Measurements from ENCODE around the gene BAD. TPM values are rescaled to one million over a fixed set of nuclear protein-coding genes. Genes with fewer than 3 reads are reported as not detected.

Gene BAD
- total and polyA plus RNA-seq, 9 donors, result 3.4 to 125 (median 63.6) TPM

DNA sequence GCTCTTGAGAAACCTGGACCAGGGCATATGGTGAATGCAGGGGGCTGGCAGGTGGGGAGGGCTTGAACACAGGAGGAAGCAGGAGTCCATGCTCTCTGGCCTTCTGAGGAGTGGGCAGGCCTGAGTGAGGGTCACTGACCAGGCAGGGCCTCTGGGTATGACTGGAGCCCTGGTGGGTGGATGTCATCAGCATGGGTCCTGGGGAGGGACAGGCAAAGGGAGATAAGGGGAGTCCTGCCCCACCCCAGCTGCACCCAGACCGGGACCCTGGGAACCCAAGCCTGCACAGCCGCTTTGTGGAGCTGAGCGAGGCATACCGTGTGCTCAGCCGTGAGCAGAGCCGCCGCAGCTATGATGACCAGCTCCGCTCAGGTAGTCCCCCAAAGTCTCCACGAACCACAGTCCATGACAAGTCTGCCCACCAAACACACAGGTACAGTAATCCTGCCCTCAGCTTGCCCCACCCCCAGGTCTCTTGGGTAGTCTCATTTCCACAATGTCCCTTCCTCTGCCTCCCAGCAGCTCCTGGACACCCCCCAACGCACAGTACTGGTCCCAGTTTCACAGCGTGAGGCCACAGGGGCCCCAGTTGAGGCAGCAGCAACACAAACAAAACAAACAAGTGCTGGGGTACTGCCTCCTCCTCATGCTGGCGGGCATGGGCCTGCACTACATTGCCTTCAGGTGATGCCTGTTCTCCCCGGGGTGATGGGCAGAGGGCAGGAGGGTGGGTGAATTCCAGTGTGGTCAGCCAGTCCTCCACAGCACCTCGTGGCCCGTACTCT, 52.1 kb downstream of the BAD start:
- H3K4me1 ChIP-seq (ENCODE audit: insufficient read depth), result peaks cover 16% of the 10 kb centered on the region
- no peaks in the 10 kb centered on the region for H3K27me3 ChIP-seq
- DNase-seq, result peak in 2 of 5 donors; percentile 32 to 37
- H3K27ac ChIP-seq, result no peak overlapping the region
- H3K36me3 ChIP-seq, result no peaks in the 10 kb centered on the region
- intact Hi-C loops (cut with DNase I), result no loop called here
- no peak overlapping the region for H3K4me3 ChIP-seq
- WGBS, 3 donors, result 81 to 88% (median 86%) methylated on average over 13 to 15 of the region's 15 CpGs
- no peak for TF ChIP-seq POLR2A (IDR thresholded peaks at IDR 0.05)
- TF ChIP-seq, protein P1, sequence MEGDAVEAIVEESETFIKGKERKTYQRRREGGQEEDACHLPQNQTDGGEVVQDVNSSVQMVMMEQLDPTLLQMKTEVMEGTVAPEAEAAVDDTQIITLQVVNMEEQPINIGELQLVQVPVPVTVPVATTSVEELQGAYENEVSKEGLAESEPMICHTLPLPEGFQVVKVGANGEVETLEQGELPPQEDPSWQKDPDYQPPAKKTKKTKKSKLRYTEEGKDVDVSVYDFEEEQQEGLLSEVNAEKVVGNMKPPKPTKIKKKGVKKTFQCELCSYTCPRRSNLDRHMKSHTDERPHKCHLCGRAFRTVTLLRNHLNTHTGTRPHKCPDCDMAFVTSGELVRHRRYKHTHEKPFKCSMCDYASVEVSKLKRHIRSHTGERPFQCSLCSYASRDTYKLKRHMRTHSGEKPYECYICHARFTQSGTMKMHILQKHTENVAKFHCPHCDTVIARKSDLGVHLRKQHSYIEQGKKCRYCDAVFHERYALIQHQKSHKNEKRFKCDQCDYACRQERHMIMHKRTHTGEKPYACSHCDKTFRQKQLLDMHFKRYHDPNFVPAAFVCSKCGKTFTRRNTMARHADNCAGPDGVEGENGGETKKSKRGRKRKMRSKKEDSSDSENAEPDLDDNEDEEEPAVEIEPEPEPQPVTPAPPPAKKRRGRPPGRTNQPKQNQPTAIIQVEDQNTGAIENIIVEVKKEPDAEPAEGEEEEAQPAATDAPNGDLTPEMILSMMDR (IDR thresholded peaks at IDR 0.05), result no peak
- TF ChIP-seq EP300 (IDR thresholded peaks at IDR 0.05), result no peak
- H3K9me3 ChIP-seq, result no peaks in the 10 kb centered on the region

DNA sequence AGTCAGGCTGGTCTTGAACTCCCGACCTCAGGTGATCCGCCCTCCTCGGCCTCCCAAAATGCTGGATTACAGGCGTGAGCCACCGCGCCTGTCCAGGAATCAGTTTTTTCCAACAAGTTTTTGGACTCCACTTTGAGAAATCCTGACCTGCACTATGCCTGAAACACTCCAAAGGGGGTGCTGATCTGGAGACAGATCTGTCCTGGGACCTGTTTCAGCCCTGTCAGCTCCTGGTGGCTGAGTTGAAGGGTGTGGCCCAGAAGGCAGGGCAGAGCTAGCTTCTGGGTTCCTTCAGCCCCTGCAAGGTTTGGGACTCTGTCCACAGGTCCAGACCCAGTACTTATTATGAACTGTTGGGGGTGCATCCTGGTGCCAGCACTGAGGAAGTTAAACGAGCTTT, 52.9 kb downstream of the BAD start:
- DNase-seq, result peak in 1 of 5 donors; percentile 33
- Histone ChIP-seq H3K9me3 (no peaks in the 10 kb centered on the region), H3K27me3 (no peaks in the 10 kb centered on the region), H3K27ac (no peak overlapping the region), H3K4me3 (no peak overlapping the region), H3K4me1 (ENCODE audit: insufficient read depth) (peaks cover 25% of the 10 kb centered on the region), H3K36me3 (no peaks in the 10 kb centered on the region)
- intact Hi-C loops (cut with DNase I), result no loop called here
- TF ChIP-seq EP300 (IDR thresholded peaks at IDR 0.05), result no peak
- no peak for TF ChIP-seq POLR2A (IDR thresholded peaks at IDR 0.05)
- TF ChIP-seq, protein P1 (IDR thresholded peaks at IDR 0.05), result no peak
- 86 to 90% (median 90%) methylated on average over 7 of the region's 7 CpGs for WGBS, 3 donors

DNA sequence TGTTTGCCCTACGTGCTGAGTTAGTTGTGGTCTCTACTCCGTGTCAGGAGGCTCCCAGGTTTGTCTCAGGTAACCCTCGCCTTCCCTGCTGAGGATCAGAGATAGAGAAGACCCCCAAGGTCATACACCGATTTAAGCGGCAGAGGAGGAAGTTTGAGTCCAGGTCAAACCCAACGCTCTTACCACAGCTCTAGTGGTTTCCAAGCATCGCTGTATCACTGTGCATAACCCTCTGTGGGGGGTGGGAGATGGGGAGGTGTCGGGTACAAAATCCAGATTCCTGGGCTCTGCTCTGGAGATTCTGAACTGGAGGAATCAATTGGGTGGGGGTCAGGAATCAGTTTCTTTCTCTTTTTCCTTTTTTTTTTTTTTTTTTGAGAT, 53.5 kb downstream of the BAD start:
- peaks cover 25% of the 10 kb centered on the region for H3K4me1 ChIP-seq (ENCODE audit: insufficient read depth)
- WGBS, 3 donors, result 3 to 7% (median 6%) methylated on average over 8 of the region's 8 CpGs
- H3K27me3 ChIP-seq, result no peaks in the 10 kb centered on the region

DNA sequence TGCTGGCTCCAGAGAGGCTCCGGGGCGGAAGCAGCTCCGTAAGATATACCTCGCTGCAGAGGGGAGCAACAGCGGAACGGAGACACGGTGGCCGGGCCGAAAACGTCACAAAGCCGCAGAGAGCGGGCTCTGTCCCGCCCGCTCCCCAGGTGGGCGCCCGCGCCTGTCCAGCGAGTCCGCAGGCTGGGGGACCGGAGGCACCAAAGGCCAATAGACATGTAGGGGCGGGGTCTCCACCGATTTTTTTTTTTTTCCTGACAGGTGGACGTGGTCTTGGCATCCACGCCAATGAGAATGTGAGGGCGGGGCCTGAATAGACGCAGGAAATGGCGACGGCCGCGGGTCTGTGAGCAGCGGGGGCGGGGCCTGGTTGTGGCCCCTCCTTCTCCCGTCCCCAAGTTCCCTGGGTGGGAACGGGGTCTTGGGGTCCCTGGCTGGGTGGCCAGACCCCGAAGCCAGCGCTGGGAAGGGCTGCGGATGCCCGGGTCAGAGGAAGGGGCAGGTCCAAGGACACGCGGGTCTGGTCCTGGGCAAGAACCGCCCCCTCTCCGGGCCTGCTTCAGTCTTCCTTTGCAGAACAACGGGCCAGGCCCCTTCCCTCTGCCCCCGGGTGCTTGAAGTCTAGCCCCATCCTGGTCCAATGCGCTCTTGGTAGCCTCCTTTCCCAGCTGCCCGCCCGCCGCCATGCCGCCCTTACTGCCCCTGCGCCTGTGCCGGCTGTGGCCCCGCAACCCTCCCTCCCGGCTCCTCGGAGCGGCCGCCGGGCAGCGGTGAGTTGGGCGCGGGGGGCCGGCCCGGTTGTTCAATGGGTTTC, 54.1 kb downstream of the BAD start, which contains the start of gene DNAJC4:
Gene DNAJC4, plus strand, starts transcription at position 378 of the 814 bp plus-strand sequence. Its CDS starts 307 bp downstream, at position 685.
- Histone ChIP-seq H3K27ac (peak within 1 kb of the TSS; percentile 91 to 93), H3K27me3 (no peaks in the 10 kb centered on the region), H3K36me3 (no peaks in the 10 kb centered on the region), H3K4me3 (peak within 1 kb of the TSS; percentile 52), H3K4me1 (ENCODE audit: insufficient read depth) (peaks cover 27% of the 10 kb centered on the region), H3K9me3 (no peaks in the 10 kb centered on the region)
- intact Hi-C loops (cut with DNase I), result no loop called here
- WGBS, 3 donors, result 0 to 1% (median 0%) methylated on average over 59 to 62 of the region's 62 CpGs
- DNase-seq, result peak; percentile 92 to 95 (median 94)
- TF ChIP-seq POLR2A (IDR thresholded peaks at IDR 0.05), result peak; percentile 59
- TF ChIP-seq, protein P1 (IDR thresholded peaks at IDR 0.05), result no peak

More for the DNA sequence above, 53.5 kb downstream of the BAD start:
- intact Hi-C loops (cut with DNase I), result no loop called here
- H3K27ac ChIP-seq, result peak overlapping the region; percentile 91 to 93
- no peaks in the 10 kb centered on the region for H3K36me3 ChIP-seq
- DNase-seq, result peak in 1 of 5 donors; percentile 37
- TF ChIP-seq, protein P1 (IDR thresholded peaks at IDR 0.05), result no peak
- TF ChIP-seq POLR2A (IDR thresholded peaks at IDR 0.05) (no peak), EP300 (IDR thresholded peaks at IDR 0.05) (no peak)
- H3K4me3 ChIP-seq, result peak overlapping the region; percentile 52
- no peaks in the 10 kb centered on the region for H3K9me3 ChIP-seq

Measured in ovary (tissue), 9 donors.